Kidney (tissue), 14 donors: ENCODE results near the gene MUSTN1. TPM values are rescaled to one million over a fixed set of nuclear protein-coding genes. Genes with fewer than 3 reads are reported as not detected.

Experiments used
- DNase-seq, 5 donors: peaks; one replicate each; pipeline ENCODE4 v3.0.0-alpha.2; 2013 to 2020
- FAIRE-seq: peaks from 2 replicates; lab custom pipeline; 2012; peaks lifted over from hg19 to GRCh38; lab: Jason Lieb, UNC
- H3K27ac ChIP-seq, 2 donors: one replicate each; pipeline ENCODE4 v1.7.0; 2013; ENCODE audit warnings: low read depth in 2 of 2, low read length in 2 of 2, inconsistent platforms in 1 of 2
- H3K27me3 ChIP-seq: one replicate; pipeline ENCODE4 v1.7.1; 2013; ENCODE audit warnings: low read length, inconsistent platforms; ENCODE audit not compliant: control insufficient read depth, insufficient read depth
- H3K36me3 ChIP-seq, 3 donors: one replicate each; pipeline versions ENCODE4 v1.7.0 to v1.7.1; 2013; ENCODE audit warnings: low read length in 3 of 3, control low read depth in 1 of 3, inconsistent platforms in 1 of 3; ENCODE audit not compliant: insufficient read depth in 3 of 3, control insufficient read depth in 2 of 3
- H3K4me1 ChIP-seq, 3 donors: one replicate each; pipeline versions ENCODE4 v1.7.0 to v1.7.1; 2013; ENCODE audit warnings: low read length in 3 of 3, inconsistent platforms in 1 of 3, low read depth in 1 of 3; ENCODE audit not compliant: control insufficient read depth in 2 of 3, insufficient read depth in 2 of 3
- H3K4me3 ChIP-seq, 3 donors: one replicate each; pipeline versions ENCODE4 v1.7.0 to v1.8.1; 2013; ENCODE audit warnings: low read length in 3 of 3, control low read depth in 1 of 3, inconsistent platforms in 1 of 3
- H3K9ac ChIP-seq, 3 donors: one replicate each; pipeline versions ENCODE4 v1.7.0 to v1.7.1; 2013; ENCODE audit warnings: low read length in 3 of 3, control low read depth in 1 of 3, inconsistent platforms in 1 of 3
- H3K9me3 ChIP-seq, 3 donors: one replicate each; pipeline versions ENCODE4 v1.7.0 to v1.7.1; 2013; ENCODE audit warnings: low read length in 3 of 3, control low read depth in 1 of 3, inconsistent platforms in 1 of 3; ENCODE audit not compliant: control insufficient read depth in 2 of 3, insufficient read depth in 1 of 3
- intact Hi-C: fragments of 100-400 bp; cut with DNase I; formaldehyde crosslinking; loops from one replicate; pipeline ENCODE4 v1.11.1; 2022
- polyA plus RNA-seq: library from polyadenylated mRNA; stranded (reverse); fragments of 350-450 nt; fragmentation: Illumina TruSeq; extraction: RNeasy Lipid Tissue Mini Kit (QIAGEN cat#74804); gene quantifications from one replicate; pipeline ENCODE4 v1.2.3, GENCODE V29; 2014; ENCODE audit warnings: low read depth, low replicate concordance; ENCODE audit not compliant: insufficient read depth
- total RNA-seq: library from RNA; stranded (reverse); fragmentation: NEBNext Ultra II Directional; extraction: Animal tissue kit (Norgen Biotek cat#: 25700); gene quantifications from one replicate; pipeline ENCODE4 v1.2.1, GENCODE V29; 2021
- TF ChIP-seq, protein P1 (sequence below): IDR thresholded peaks from 3 replicates; pipeline ENCODE4 v1.5.1; 2012; ENCODE audit warnings: mild to moderate bottlenecking, moderate library complexity, borderline replicate concordance; ENCODE audit not compliant: insufficient read depth; ENCODE audit errors: extremely low read depth
- donor health status: control.
- donor health status: control.
- donor health status: control.
- donor health status: control.
- donor health status: control.
- donor health status: DM: yes; HTN: yes; CAD: no.
- donor health status: Normal renal cell carcinoma (clear cell type).

MUSTN1 gene
- total and polyA plus RNA-seq, 2 donors from 2014 or later = 18.6 to 47.8 TPM

DNA sequence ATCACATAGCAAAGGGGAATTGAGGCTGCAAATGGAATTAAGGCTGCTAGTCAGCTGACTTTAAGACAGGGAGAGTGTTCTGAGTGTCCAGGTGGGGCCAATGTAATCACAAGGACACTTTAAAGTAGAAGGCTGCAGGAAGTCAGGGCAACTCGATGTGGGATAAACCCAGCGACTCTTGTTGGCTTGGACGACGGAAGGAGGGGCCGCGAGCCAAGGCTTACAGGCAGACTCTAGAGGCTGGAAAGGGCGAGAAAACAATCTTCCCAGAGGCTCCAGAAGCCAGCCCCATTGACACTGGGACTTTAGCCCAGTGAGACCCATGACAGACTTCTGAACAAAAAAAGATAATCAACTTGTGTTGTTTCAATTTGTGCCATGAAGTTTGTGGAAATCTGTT is 12.9 kb upstream of the MUSTN1 start:
- Histone ChIP-seq H3K27ac (no peak overlapping the region), H3K27me3 (no peaks in the 10 kb centered on the region), H3K9me3 (no peaks in the 10 kb centered on the region), H3K36me3 (peaks cover 2 to 35% (median 17%) of the 10 kb centered on the region in 3 donors), H3K9ac (no peak overlapping the region), H3K4me3 (no peak overlapping the region), H3K4me1 (peaks cover 0 to 4% (median 0%) of the 10 kb centered on the region in 3 donors)
- intact Hi-C loops = no loop called here
- no peak for FAIRE-seq
- TF ChIP-seq, protein P1, sequence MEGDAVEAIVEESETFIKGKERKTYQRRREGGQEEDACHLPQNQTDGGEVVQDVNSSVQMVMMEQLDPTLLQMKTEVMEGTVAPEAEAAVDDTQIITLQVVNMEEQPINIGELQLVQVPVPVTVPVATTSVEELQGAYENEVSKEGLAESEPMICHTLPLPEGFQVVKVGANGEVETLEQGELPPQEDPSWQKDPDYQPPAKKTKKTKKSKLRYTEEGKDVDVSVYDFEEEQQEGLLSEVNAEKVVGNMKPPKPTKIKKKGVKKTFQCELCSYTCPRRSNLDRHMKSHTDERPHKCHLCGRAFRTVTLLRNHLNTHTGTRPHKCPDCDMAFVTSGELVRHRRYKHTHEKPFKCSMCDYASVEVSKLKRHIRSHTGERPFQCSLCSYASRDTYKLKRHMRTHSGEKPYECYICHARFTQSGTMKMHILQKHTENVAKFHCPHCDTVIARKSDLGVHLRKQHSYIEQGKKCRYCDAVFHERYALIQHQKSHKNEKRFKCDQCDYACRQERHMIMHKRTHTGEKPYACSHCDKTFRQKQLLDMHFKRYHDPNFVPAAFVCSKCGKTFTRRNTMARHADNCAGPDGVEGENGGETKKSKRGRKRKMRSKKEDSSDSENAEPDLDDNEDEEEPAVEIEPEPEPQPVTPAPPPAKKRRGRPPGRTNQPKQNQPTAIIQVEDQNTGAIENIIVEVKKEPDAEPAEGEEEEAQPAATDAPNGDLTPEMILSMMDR = no peak
- no peak for DNase-seq

DNA sequence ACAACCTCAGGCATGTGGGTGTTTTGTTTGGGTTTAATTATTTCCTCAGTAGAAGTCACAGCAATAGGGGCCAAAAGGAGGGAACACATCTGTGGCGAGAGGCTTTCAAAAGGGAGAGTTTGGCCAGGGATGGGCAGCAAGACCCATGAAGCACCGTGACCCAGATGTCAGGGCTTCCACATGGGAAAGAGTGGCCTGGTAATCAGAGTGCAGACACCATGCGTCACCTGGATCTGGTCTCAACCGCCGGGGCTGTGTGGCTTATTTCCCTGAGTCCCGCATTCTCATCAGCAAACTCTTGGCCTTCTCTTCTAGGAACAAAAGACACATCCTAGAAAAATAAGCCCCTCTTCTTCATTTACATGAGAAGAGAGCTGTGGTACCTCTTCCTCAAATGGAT is 12.4 kb upstream of the MUSTN1 start:
- DNase-seq (peak in 1 of 5 donors; percentile 43), FAIRE-seq (no peak)
- no peak overlapping the region for H3K27ac ChIP-seq
- H3K9ac ChIP-seq = no peak overlapping the region
- no peaks in the 10 kb centered on the region for H3K27me3 ChIP-seq
- intact Hi-C loops = no loop called here
- peaks cover 2 to 36% (median 20%) of the 10 kb centered on the region in 3 donors for H3K36me3 ChIP-seq
- no peaks in the 10 kb centered on the region for H3K9me3 ChIP-seq
- H3K4me3 ChIP-seq = no peak overlapping the region
- peaks cover 0 to 4% (median 0%) of the 10 kb centered on the region in 3 donors for H3K4me1 ChIP-seq
- TF ChIP-seq, protein P1 = no peak

DNA sequence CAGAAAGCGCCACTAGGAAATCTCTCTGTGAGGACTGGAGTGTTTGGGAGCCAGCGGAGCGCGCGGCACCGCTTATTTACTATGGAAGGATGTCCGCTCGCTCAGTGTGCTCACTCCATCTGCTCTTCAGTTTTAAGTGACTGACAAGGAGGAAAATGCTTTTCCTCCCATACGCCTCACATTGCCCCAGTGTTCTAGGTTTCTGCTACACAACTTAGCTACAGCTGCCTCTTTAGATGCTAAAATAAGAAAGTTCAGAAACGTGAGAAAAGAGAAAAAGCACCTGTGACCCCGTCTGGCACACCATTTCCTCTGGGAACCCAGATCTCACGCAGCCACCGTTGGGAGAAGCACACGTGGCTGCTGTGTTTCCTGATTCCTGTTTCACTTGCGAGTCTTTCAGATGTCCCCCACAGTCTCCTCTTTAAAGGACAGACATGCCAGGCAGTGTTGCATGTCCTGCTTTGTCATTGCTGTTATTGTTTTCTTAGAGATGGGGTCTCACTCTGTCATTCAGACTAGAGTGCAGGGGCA is 11.7 kb upstream of the MUSTN1 start:
- H3K9me3 ChIP-seq = no peaks in the 10 kb centered on the region
- TF ChIP-seq, protein P1 = no peak
- no peak for FAIRE-seq
- H3K4me3 ChIP-seq = no peak overlapping the region
- H3K27ac ChIP-seq = no peak overlapping the region
- peaks cover 0 to 4% (median 0%) of the 10 kb centered on the region in 3 donors for H3K4me1 ChIP-seq
- peak in 3 of 5 donors; percentile 25 to 28 (median 28) for DNase-seq
- H3K36me3 ChIP-seq = peaks cover 0 to 36% (median 20%) of the 10 kb centered on the region in 3 donors
- intact Hi-C loops = no loop called here
- H3K9ac ChIP-seq = no peak overlapping the region
- no peaks in the 10 kb centered on the region for H3K27me3 ChIP-seq
